SW 1271 (cell line): Measurements from ENCODE around the gene MAEA.

ENCODE experiments used
- DNase-seq, 2 experiments: peaks; one replicate each; lab custom pipeline; 2025; lab: John Stamatoyannopoulos, UW

MAEA gene

DNA sequence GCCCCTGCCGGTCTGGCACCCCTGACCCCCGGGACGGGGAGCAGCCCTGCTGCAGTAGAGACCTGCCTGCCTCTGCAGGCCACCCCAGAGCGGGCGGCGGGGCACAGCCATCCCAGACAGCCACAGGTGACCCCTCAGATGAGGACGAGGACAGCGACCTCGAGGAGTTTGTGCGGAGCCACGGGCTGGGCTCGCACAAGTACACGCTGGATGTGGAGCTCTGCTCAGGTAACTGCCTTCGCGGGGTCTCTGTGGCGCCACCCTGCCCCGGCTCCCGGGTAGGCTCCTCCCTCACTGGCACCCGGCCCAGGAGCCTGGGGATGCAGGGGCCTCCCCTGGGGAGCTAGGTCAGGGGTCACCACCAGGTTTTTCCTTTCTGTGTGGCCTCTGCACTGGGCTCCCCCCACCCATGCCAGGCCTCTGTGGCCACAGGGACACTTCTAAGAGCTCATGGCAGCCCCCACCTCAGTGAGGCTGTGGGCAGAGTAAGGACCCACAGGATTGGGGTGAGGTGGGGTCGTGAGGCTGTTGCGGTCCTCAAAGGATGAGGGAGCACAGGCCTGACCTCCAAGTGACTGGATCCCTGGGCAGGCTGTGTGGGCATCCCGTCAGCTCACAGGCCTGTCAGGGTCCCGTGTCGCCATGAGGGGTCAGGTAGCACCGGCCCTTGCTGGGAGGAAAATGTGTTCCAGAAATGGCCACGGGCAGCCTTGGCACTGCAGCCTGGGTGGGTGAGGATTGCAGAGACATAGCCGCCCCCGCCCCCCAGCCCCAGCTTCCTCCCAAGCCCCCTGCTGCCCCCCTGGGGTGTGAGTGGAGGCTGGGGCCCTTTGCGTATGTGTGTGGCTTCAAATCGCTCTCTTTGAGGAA is 63.7 kb downstream of the MAEA start:
- no peak for DNase-seq

- no peak for DNase-seq
Measured at GRCh38 chr4:1354136-1354982, 64.7 kb downstream of the MAEA start.

GRCh38 chr4:1354983-1355275 is 65.2 kb downstream of the MAEA start:
- no peak for DNase-seq

DNA sequence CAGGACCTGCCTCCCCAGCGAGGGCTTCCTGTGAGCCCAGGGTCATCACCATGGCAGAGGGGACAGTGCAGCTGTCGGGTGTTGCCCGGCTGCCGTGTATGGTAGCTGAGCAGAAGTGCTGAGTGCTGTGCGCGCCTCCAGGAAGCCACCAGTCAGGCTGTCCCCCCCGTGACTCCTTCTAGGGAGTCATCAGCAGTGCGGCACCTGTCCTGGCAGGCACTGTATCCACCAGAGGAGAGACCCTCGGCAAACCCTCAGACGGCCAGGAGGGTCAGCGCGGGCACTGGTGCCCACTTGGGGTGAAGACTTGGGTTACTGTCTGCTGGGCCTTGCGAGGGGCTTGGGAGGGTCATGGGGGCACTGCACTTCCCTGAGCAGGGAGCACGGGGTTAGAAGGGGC is 65.7 kb downstream of the MAEA start:
- DNase-seq = no peak

DNA sequence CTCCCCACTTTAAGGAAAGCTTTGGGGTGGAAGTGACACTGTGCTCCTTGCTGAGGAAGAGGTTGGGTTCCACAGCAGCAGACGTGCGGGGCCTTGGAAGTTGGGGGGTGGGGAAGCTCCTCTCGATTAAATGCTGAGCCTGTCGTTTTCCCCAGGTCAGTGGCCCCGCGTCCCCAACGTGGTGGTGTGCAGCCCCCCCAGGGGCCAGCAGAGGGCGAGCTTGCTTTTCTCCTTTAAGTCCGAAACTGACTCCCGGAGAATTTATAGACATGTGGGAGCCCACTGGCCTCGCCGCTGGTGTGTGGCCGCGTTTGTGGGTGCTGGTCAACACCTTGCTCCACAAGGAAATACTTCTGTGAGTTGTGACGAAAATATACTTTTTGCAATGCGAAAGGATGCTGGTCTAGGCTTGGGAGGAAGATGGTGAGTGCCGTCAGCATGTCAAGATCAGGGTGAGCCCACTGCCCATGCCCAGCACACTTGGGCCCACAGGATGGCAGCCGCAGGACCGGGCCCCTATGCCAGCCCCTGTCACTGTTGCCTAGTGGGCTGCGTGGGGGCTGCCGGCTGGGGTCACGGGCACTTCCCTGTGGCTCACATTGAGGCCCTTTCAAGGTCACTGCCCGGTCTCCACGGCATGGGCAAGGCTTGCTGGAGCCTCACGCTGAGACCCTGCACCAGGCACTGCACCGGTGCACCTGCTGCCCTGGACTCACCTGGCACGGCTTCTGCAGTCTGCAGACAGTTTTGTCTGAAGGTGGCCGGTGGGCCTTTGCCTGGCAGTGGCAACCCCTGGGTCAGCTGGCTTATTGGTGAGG is 66.7 kb downstream of the MAEA start:
- peak in 1 of 2 experiments; percentile 10 for DNase-seq

DNA sequence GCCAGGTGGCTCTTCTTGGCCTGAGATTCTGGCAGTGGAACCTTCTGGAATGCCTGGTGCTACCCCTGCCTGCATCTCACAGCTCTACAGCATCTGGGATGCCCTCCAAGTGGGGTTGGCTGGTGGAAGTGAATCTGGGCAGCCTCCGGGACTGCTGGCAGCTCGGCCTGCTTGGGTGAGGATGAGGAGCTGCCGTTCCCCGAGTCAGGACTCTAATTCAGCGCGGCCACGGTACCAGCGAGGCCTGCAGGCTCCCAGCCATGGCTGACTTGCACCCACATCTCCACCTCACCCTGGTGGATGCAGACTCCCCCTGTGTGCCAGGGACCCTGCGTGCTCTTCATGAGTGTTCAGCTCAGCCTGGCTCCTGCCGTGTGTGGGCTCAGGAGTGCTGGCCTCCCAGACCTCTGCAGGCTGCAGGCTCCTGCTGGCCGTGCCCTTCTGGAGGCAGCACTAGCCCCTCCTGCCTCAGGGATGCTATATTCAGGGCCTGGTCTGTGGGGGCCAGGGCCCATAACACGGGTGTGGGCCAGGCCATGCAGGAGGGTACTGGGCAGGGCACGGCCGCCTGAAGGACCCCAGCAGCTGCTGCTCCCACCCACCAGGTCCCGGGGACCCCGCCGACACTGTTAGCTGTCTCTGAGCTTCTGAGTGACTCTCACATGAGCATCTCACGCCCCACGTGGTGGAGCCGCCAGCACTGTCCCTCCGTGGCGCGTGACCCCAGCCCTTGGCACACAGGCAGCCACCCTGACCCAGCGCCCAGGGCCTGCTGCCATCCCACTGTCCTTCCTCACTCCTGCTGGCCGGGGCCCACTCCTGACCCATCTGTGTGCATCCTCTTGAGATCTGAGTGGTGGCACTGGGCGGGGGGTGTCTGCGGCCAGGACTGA is 67.9 kb downstream of the MAEA start:
- no peak for DNase-seq

DNA sequence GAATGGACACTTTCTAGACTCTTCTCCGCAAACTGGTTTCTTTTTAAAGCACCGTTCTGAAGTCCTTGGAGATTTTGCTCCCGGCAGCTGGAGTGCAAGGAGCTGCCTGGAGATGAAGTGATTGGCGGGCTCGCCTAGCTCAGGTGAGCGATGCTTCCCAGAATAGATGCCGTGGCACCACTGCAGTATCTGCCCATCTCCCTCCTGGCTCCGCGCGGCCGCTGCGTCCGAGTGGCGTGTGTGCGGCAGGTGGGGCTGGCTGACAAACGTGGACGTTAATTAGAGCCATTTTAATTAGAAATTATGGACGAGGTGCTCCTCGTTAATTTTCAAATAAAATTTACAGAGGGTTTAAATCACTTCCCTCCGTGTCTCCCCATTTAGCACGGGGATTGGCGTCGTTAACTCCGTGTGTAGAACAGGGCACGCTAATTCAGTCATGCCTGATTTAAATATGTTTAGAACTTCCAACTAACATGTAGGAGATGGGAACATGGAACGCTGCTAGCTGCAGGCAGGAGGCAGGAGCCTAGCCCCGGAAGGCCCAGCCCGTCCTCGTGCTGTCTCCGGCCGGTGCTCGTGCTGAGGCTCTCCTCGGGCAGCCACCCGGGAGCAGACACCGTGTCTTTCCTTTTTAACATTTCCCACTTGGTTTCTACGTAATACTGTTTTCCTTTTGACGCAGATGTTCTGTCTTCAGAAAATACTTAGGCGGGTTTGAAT is 68.9 kb downstream of the MAEA start:
- no peak for DNase-seq

- DNase-seq = no peak
Measured at GRCh38 chr4:1359144-1359501, 69.4 kb downstream of the MAEA start.

DNA sequence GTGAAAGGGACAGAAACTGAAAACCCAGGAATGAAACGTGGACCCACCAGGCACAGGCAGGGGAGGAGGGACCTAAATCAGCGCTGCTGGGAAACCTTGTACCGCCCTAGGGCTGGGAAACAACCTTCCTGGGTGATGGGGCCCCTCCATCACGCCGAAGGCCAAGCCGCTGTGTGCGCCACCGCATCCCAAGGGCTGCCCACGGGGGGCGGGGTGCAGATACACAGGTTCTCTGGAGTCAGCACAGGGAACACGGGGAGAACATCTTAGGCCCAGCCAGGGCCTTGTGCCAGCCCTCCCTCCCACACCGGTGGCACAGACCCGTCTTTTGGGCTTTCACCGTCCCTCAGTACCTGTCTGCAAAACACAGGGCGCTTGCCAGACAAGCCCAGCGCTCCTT is 70.3 kb downstream of the MAEA start:
- no peak for DNase-seq

DNA sequence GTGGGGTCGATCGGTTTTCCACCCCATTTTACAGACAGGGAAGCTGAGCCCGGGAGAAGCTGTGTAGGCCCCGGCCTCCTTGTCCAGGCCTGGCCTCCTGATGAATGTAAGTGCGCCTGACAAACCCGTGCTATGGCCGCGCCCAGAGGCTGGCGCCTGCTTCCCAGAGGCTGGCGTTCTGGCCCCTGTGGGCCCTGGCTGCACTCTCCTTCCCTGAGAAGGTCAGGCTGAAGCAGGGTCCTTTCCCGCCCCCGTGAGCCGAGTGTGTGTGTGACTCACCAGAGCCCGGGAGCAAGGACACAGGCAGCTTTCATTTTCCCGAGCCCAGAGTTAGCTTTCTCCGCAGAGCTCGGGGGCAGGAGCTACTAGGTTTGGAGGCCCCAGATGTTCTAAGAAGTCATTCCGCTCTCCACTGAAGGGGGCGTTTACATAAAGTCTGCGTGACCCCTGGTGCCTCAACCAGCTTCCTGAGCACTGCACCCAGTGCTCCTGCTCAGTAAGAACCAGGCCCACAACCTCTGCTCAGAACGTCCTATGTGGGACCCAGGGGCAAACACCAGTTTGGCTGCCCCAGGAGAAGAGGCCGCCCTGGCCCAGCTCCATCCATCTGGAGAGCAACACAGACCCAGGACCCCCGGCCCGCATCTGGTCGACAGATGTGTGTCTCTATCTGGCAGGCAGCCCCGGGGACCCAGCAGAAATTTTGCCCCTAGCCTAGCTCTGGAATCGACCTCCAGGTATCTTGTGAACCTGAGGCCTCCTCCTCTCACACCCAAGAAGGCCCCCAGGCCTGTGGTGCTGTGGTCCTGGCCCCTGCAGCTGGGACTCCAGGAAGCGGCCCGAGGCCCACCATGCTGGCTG is 71.0 kb downstream of the MAEA start:
- no peak for DNase-seq

DNA sequence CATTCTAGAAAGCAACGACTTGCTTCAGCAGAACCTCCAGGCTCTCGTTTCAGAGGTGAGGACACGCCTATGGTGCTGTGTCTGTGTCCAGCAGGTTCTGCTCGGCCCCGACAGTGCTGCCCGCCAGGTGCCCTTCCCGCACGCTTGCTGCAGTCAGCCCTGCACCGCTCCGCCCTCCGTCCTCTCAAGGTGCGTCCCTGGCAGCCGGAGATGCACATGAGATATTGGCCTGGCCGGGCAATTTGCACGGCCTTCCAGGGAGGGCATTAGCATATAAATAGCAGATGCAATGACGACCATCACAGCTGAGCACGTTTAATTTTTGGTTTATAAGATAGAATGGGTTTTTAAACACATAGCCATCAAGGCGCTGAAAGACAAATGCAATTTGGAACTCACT is 71.7 kb downstream of the MAEA start:
- no peak for DNase-seq

- DNase-seq = no peak
Measured at GRCh38 chr4:1362046-1362445, 72.4 kb downstream of the MAEA start.

GRCh38 chr4:1362521-1362920 is 72.8 kb downstream of the MAEA start:
- no peak for DNase-seq

GRCh38 chr4:1363513-1363912 is 73.8 kb downstream of the MAEA start:
- DNase-seq = no peak

GRCh38 chr4:1364217-1364616 is 74.5 kb downstream of the MAEA start:
- DNase-seq = no peak

DNA sequence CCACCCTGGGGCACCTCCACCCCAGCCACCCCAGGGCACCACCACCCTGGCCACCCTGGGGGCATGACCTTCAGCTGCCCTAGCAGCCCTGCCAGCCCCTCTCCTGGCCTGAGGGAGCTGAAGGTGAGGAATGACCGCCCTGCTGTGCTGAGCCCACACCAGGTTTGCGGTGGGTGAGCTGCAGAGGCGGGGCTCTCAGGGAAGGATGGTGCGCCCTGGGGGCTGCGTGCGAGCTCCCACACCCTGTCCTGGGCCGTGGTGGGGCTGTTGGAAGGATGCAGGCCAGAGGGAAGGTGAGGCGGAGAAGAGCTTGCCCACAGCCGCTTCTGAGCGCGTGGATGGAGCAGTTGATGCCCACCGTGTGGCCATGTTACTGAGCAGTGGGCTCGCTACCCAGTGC is 75.1 kb downstream of the MAEA start:
- no peak for DNase-seq

DNA sequence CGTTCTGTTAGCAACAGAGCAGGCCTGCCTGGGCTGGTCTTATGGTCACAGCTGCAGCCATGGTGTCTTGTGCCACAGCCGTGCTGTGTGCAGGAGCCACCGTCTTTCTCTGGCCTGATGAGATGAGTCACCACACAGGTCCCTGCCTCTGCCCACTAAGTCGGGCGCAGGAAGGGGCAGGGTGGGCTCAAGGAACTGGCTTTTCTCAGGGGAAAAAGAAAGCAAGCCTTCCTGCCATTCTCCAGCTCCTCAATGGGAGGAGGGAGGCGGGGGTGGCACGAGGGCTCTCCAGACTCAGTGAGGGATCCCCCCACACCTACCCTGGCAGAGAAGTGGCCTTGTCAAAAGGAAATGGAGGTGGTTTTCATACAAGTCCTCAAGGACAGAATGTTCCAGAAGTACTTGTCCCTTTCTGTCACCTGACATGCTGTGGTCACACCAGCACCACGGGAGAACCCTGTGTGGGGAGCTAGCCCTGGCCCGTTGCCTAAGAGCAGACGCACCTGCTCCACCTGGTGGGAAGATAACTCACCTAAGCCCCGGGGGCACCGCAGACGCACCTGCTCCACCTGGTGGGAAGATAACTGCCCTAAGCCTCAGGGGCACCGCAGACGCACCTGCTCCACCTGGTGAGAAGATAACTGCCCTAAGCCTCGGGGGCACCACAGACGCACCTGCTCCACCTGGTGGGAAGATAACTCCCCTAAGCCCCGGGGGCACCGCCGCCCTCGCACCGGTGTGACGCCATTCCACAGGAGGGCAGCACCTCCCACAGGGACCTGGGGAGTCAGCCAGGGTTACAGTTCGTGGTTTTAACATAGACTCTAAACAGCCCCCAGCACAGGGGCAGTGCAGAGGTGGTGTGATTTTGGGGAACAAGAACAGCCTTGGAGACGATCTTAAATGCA is 75.8 kb downstream of the MAEA start:
- DNase-seq = no peak

DNA sequence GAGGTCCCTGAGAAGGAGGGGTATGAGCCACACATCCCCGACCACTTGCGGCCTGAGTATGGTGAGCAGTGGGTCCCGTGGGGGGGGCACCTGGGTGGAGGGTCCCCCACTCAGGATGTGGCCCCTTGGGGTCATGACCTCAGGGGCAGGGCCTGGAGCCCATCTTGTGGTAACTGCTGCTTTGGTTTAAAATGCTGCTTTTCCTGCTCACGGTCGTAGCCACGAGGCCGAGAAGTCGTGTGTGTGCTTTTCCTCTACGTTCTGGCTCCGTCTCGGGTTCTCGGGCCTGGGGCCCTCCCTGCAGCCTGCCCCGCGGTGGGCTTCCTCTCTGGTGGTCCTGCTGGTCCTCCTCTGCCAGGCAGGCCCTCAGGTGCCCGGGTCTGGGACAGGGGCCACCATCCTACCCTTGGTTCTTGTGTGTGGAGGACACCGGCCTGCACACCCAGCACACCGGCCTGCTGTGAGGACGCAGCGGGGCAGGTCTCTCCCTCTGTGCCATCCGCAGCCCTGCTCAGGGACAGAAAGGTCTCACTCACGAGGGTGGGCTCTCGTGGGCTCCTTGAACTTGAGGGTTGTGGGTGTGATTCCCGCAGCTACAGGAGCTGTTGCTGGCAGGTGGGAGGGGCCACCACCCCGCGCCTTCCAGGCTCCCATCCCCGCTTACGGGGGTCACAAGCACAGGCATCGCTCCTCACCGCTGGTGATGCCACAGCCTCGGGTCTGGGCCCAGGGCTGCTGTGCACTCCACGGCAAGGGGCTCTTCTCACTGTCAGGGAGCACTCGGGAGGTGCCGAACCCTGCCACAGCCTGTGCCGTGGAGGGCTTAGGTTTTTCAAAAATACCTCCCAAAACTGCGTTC is 76.9 kb downstream of the MAEA start:
- no peak for DNase-seq
